Liver (tissue), 3 donors: ENCODE measurements around the gene MAP1S.

Experiments used
- CTCF ChIP-seq: fragments of 150-350 bp; IDR thresholded peaks from 2 replicates; pipeline ENCODE4 v1.5.1; 2017; ENCODE audit warnings: improper control_type of control experiment, low read depth, low read length; ENCODE audit not compliant: missing input control
- JUND ChIP-seq, 2 donors: IDR thresholded peaks; 2 replicates each; pipeline ENCODE4 v1.6.1; 2016; ENCODE audit warnings: antibody characterized with exemption in 2 of 2
- REST ChIP-seq: IDR thresholded peaks from 2 replicates; pipeline ENCODE4 v1.6.1; 2016; ENCODE audit warnings: antibody characterized with exemption, mild to moderate bottlenecking
- ZBTB33 ChIP-seq: IDR thresholded peaks from 2 replicates; pipeline ENCODE4 v1.6.1; 2016; ENCODE audit warnings: antibody characterized with exemption
- donor health status: healthy.
- donor health status: healthy.

GRCh38 chr19:17751912-17752273 is 32.6 kb downstream of the MAP1S start:
- TF ChIP-seq JUND (IDR thresholded peaks at IDR 0.05) (no peak), REST (no peak), CTCF (no peak), ZBTB33 (no peak)
